ENCODE results near the gene GRIN2A. TPM values are rescaled to one million over a fixed set of nuclear protein-coding genes. Genes with fewer than 3 reads are reported as not detected.

GRIN2A gene
- total and polyA plus RNA-seq, 2 donors (not counting 3 experiments of a cell fraction or from before 2014, with no cell fraction given) = not detected

GRCh38 chr16:10121491-10121890 is 60.7 kb downstream of the GRIN2A start:
- Histone ChIP-seq H3K4me2 (ENCODE audit: insufficient read depth, low read length) (no peak overlapping the region), H3K9me3 (replicated peaks; ENCODE audit: control insufficient read depth, insufficient read depth, low read length) (peaks cover 5% of the 10 kb centered on the region), H3K9ac (replicated peaks; ENCODE audit: extremely low read depth, insufficient read depth, low read length) (no peak overlapping the region), H4K20me1 (replicated peaks; ENCODE audit: control insufficient read depth, extremely low read depth, insufficient read depth, low read length) (no peaks in the 10 kb centered on the region), H3K4me1 (ENCODE audit: control insufficient read depth, extremely low read depth, insufficient read depth, low read length) (no peaks in the 10 kb centered on the region), H3K27ac (ENCODE audit: insufficient read depth, low read depth, low read length) (no peak overlapping the region), H3K9me1 (replicated peaks; ENCODE audit: control insufficient read depth, extremely low read depth, insufficient read depth, low read length) (no peaks in the 10 kb centered on the region), H3K4me3 (replicated peaks in 1 of 3; ENCODE audit: insufficient read depth in 1 of 3, low read depth in 1 of 3, low read length in 3 of 3) (no peak overlapping the region), H3K36me3 (ENCODE audit: control insufficient read depth in 2 of 2, extremely low read depth in 1 of 2, insufficient read depth in 2 of 2, low read length in 2 of 2) (no peaks in the 10 kb centered on the region), H3K27me3 (ENCODE audit: control insufficient read depth in 2 of 2, insufficient read depth in 2 of 2, low read length in 2 of 2) (no peaks in the 10 kb centered on the region), H2AFZ (ENCODE audit: low read depth, low read length) (no peak overlapping the region), H3K79me2 (ENCODE audit: control insufficient read depth, insufficient read depth, low read length) (no peaks in the 10 kb centered on the region)
- no peak for TF ChIP-seq POLR2AphosphoS5 (IDR thresholded peaks at IDR 0.05; ENCODE audit: insufficient read depth, low read depth, low read length)
- no peak for TF ChIP-seq JUN (IDR thresholded peaks at IDR 0.05; ENCODE audit: borderline replicate concordance, insufficient read depth, insufficient read length, low read depth)
- no peak for TF ChIP-seq GATA2 (IDR thresholded peaks at IDR 0.05; ENCODE audit: insufficient read depth, insufficient read length, low read depth, low read length)
- no peak for TF ChIP-seq MYC (IDR thresholded peaks at IDR 0.05; ENCODE audit: low read depth, low read length)
- TF ChIP-seq FOS (IDR thresholded peaks at IDR 0.05; ENCODE audit: borderline replicate concordance, insufficient read depth, low read length) = no peak
- no peak for TF ChIP-seq MAX (IDR thresholded peaks at IDR 0.05; ENCODE audit: insufficient read depth, insufficient read length)
- TF ChIP-seq CTCF (IDR thresholded peaks at IDR 0.05; ENCODE audit: extremely low read depth in 1 of 2, insufficient read depth in 1 of 2, low read depth in 1 of 2, low read length in 2 of 2) = no peak
- TF ChIP-seq POLR2A (IDR thresholded peaks at IDR 0.05; ENCODE audit: low read depth, low read length) = no peak
- TF ChIP-seq EZH2 (IDR thresholded peaks at IDR 0.05; ENCODE audit: borderline replicate concordance, low read depth, low read length, severe bottlenecking) = no peak
- no peak for DNase-seq (ENCODE audit: low read depth, low spot score)
- BruUV-seq (replicated peaks) = no TSS peak
- FAIRE-seq = no peak
- intact Hi-C loops (cut with micrococcal nuclease) (no loop called here), dilution Hi-C loops (cut with MboI; ENCODE audit: extremely low pct_ligation_motif_present, low sequenced_read_pairs) (no loop called here)
- ChIA-PET POLR2A (no interaction called here), CTCF (no interaction called here)
